ENCODE results near the gene RPL14.

RPL14 gene

GRCh38 chr3:40432793-40433192 lies 24.3 kb upstream of the RPL14 start:
- Histone ChIP-seq H3K4me1 (ENCODE audit: control insufficient read depth, low read length) (no peaks in the 10 kb centered on the region), H3F3A (ENCODE audit: control insufficient read depth, insufficient read depth) (no peaks in the 10 kb centered on the region), H3K4me3 (ENCODE audit: low read length) (no peak overlapping the region), H3K4me2 (ENCODE audit: low read length) (no peak overlapping the region), H4K20me1 (ENCODE audit: control insufficient read depth, insufficient read depth, low read depth, low read length) (no peaks in the 10 kb centered on the region), H3K79me2 (ENCODE audit: control insufficient read depth, low read length) (no peaks in the 10 kb centered on the region), H3K36me3 (ENCODE audit: control insufficient read depth, low read length) (no peaks in the 10 kb centered on the region), H3K27ac (ENCODE audit: low read depth, low read length) (no peak overlapping the region), H3K9me2 (replicated peaks; ENCODE audit: control insufficient read depth, low read length) (no peaks in the 10 kb centered on the region), H3K9me3 (ENCODE audit: control insufficient read depth, insufficient read depth, low read length) (no peaks in the 10 kb centered on the region), H3K27me3 (ENCODE audit: control insufficient read depth, low read length) (peaks cover 10% of the 10 kb centered on the region; the same call in 1 of the 2 replicates)
- TF ChIP-seq EZH2phosphoT487 (IDR thresholded peaks at IDR 0.05; ENCODE audit: borderline replicate concordance, low read length) (no peak), CTCF (IDR thresholded peaks at IDR 0.05; ENCODE audit: low read depth, low read length, poor library complexity, severe bottlenecking) (no peak)

DNA sequence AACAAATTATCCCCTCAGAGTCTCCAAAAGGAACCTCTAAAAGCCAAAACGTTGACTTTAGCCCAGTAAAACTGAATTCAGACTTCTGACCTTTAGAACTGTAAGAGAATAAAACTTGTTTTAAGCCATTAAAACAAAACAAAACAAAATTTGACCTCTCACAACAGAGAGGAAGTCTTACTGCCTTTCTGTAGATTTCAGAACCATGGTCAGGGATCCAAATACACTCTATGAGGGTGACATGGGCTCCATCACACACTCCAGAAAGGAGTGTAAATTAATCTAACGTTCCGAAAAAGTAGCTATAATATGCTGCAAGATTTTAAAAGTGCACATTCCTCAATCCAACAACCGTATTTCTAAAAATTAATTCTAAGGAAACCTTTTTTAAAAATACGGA lies 19.2 kb upstream of the RPL14 start:
- Histone ChIP-seq H3K4me1 (ENCODE audit: control insufficient read depth, low read length) (no peaks in the 10 kb centered on the region), H3F3A (ENCODE audit: control insufficient read depth, insufficient read depth) (no peaks in the 10 kb centered on the region)

GRCh38 chr3:40445062-40445461 lies 12.1 kb upstream of the RPL14 start:
- H4K20me1 ChIP-seq (ENCODE audit: control insufficient read depth, insufficient read depth, low read depth, low read length): no peaks in the 10 kb centered on the region
- H3K9me3 ChIP-seq (ENCODE audit: control insufficient read depth, insufficient read depth, low read length): no peaks in the 10 kb centered on the region
- no peaks in the 10 kb centered on the region for H3F3A ChIP-seq (ENCODE audit: control insufficient read depth, insufficient read depth)
- no peak overlapping the region for H3K4me2 ChIP-seq (ENCODE audit: low read length)
- H3K4me1 ChIP-seq (ENCODE audit: control insufficient read depth, low read length): no peaks in the 10 kb centered on the region
- no peaks in the 10 kb centered on the region for H3K36me3 ChIP-seq (ENCODE audit: control insufficient read depth, low read length)
- no peak overlapping the region for H3K4me3 ChIP-seq (ENCODE audit: low read length)
- TF ChIP-seq EZH2phosphoT487 (IDR thresholded peaks at IDR 0.05; ENCODE audit: borderline replicate concordance, low read length): no peak
- no peak for TF ChIP-seq CTCF (IDR thresholded peaks at IDR 0.05; ENCODE audit: low read depth, low read length, poor library complexity, severe bottlenecking)
- no peak overlapping the region for H3K27ac ChIP-seq (ENCODE audit: low read depth, low read length)
- no peaks in the 10 kb centered on the region for H3K79me2 ChIP-seq (ENCODE audit: control insufficient read depth, low read length)
- no peaks in the 10 kb centered on the region for H3K9me2 ChIP-seq (replicated peaks; ENCODE audit: control insufficient read depth, low read length)
- no peaks in the 10 kb centered on the region for H3K27me3 ChIP-seq (ENCODE audit: control insufficient read depth, low read length)

More for the DNA sequence above, 19.2 kb upstream of the RPL14 start:
- Histone ChIP-seq H3K27me3 (ENCODE audit: control insufficient read depth, low read length) (no peaks in the 10 kb centered on the region), H3K9me3 (ENCODE audit: control insufficient read depth, insufficient read depth, low read length) (no peaks in the 10 kb centered on the region), H4K20me1 (ENCODE audit: control insufficient read depth, insufficient read depth, low read depth, low read length) (no peaks in the 10 kb centered on the region), H3K79me2 (ENCODE audit: control insufficient read depth, low read length) (no peaks in the 10 kb centered on the region), H3K36me3 (ENCODE audit: control insufficient read depth, low read length) (no peaks in the 10 kb centered on the region), H3K27ac (ENCODE audit: low read depth, low read length) (no peak overlapping the region), H3K4me2 (ENCODE audit: low read length) (no peak overlapping the region), H3K4me3 (ENCODE audit: low read length) (no peak overlapping the region), H3K9me2 (replicated peaks; ENCODE audit: control insufficient read depth, low read length) (no peaks in the 10 kb centered on the region)
- TF ChIP-seq CTCF (IDR thresholded peaks at IDR 0.05; ENCODE audit: low read depth, low read length, poor library complexity, severe bottlenecking): no peak
- TF ChIP-seq EZH2phosphoT487 (IDR thresholded peaks at IDR 0.05; ENCODE audit: borderline replicate concordance, low read length): no peak

DNA sequence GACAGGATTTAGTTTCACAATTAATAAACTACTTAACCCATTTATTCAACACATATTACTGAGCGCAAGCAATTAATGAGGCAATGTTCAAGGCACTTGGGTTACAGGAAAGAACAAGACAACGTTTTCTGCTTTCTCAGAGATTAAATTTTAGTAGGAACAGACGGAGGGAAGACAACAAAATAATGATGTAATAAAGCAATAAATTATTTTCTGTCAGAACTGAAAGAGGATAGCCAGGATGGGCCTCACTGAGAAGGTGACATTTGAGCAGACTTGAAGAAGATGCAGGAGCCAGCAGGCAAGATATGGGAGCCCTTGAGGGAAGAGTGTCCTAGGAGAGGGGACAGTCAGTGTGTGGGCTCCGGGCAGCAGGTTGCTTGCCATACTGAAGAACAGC lies 11.3 kb upstream of the RPL14 start:
- no peaks in the 10 kb centered on the region for H3K4me1 ChIP-seq (ENCODE audit: control insufficient read depth, low read length)
- H3K4me2 ChIP-seq (ENCODE audit: low read length): no peak overlapping the region
- H3K4me3 ChIP-seq (ENCODE audit: low read length): no peak overlapping the region
- H3K9me3 ChIP-seq (ENCODE audit: control insufficient read depth, insufficient read depth, low read length): no peaks in the 10 kb centered on the region
- no peaks in the 10 kb centered on the region for H3F3A ChIP-seq (ENCODE audit: control insufficient read depth, insufficient read depth)
- no peaks in the 10 kb centered on the region for H4K20me1 ChIP-seq (ENCODE audit: control insufficient read depth, insufficient read depth, low read depth, low read length)
- no peaks in the 10 kb centered on the region for H3K9me2 ChIP-seq (replicated peaks; ENCODE audit: control insufficient read depth, low read length)
- no peaks in the 10 kb centered on the region for H3K27me3 ChIP-seq (ENCODE audit: control insufficient read depth, low read length)
- no peak overlapping the region for H3K27ac ChIP-seq (ENCODE audit: low read depth, low read length)
- no peaks in the 10 kb centered on the region for H3K36me3 ChIP-seq (ENCODE audit: control insufficient read depth, low read length)
- no peak for TF ChIP-seq EZH2phosphoT487 (IDR thresholded peaks at IDR 0.05; ENCODE audit: borderline replicate concordance, low read length)
- no peak for TF ChIP-seq CTCF (IDR thresholded peaks at IDR 0.05; ENCODE audit: low read depth, low read length, poor library complexity, severe bottlenecking)
- no peaks in the 10 kb centered on the region for H3K79me2 ChIP-seq (ENCODE audit: control insufficient read depth, low read length)

Measured in DOHH2 (cell line).